T-helper 17 cell (primary cell): Measurements from ENCODE around the gene POLR3C. TPM values are rescaled to one million over a fixed set of nuclear protein-coding genes. Genes with fewer than 3 reads are reported as not detected.
"Not testable (repeated sequence)": the region's sequence is repeated elsewhere in the genome, so short reads cannot be mapped to it uniquely, and the experiment has no call there.

Source experiments
- ATAC-seq: fragments of 150-1000 bp; cut with Tn5 transposase; 2 replicates; pipeline ENCODE4 v1.10.0; 2021; ENCODE audit warnings: mild to moderate bottlenecking, moderate library complexity
- DNase-seq, 3 donors: peaks; one replicate each; pipeline versions ENCODE4 v3.0.0 to v3.0.0-alpha.2; 2020 to 2021
- H3K9me3 ChIP-seq: one replicate; pipeline ENCODE4 v1.7.0; 2013; ENCODE audit warnings: low read length, mild to moderate bottlenecking; ENCODE audit not compliant: control insufficient read depth, poor library complexity, severe bottlenecking
- H3K27ac Mint-ChIP-seq: one replicate; pipeline ENCODE4 v1.8.0; 2022; ENCODE audit warnings: mild to moderate bottlenecking, moderate library complexity, mixed read lengths
- H3K27me3 Mint-ChIP-seq: one replicate; pipeline ENCODE4 v1.8.0; 2022; ENCODE audit warnings: mixed read lengths
- H3K36me3 Mint-ChIP-seq: one replicate; pipeline ENCODE4 v1.8.0; 2022; ENCODE audit warnings: low read depth, mixed read lengths
- H3K4me1 Mint-ChIP-seq: one replicate; pipeline ENCODE4 v1.8.0; 2022; ENCODE audit warnings: mild to moderate bottlenecking, mixed read lengths
- H3K4me3 Mint-ChIP-seq: one replicate; pipeline ENCODE4 v1.8.0; 2022; ENCODE audit warnings: mild to moderate bottlenecking, moderate library complexity, mixed read lengths
- total RNA-seq, 4 donors: library from RNA in 2 of 4; stranded (reverse) in 2 of 4; gene quantifications; one replicate each; pipeline ENCODE4 v1.2.3 and lab custom pipeline; 2022 to 2026

Gene POLR3C
- total RNA-seq, 2 donors from 2014 or later = 19.3 to 25.1 TPM

GRCh38 chr1:145799806-145800205, 24.2 kb upstream of the POLR3C start:
- H3K4me3 Mint-ChIP-seq = no peak overlapping the region
- DNase-seq (no peak), ATAC-seq (no peak)
- H3K9me3 ChIP-seq = peaks cover 4% of the 10 kb centered on the region
- H3K4me1 Mint-ChIP-seq = peaks cover 26% of the 10 kb centered on the region
- no peaks in the 10 kb centered on the region for H3K27me3 Mint-ChIP-seq
- no peak overlapping the region for H3K27ac Mint-ChIP-seq
- no peaks in the 10 kb centered on the region for H3K36me3 Mint-ChIP-seq

DNA sequence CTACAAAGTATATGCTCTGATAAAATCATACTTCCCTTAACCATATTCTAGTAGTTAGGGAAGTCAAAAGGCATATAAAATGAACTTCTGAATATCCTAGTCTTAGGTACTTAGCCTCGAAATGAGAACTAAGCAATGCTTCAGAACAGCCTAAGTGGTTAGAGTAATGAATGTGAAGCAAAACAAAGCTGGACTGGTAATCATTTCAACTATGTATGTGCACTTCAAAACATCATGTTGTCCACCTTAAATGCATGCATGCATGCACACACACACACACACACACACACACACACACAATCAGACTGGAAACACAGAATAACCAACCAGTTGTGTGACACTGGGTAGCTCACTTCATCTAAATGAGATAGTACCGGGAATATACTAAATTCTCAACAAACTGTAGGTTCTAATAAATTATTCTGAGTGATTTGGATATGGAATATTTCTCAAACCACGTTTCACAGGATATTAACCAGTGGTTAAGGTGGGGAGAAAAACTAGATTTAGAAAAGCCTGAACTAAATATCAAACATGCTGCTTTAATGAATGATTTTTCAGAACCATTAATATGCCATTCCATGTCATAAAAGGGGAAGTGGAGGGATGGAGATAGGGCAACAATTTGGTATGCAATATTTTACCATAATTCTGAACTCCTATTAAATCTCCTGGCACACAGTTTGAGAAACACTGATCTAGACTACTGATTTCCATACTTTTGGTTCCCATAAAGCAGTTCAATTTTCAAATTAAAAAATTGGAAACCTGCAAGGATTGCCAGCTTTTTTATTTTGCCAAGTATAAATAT, 19.6 kb upstream of the POLR3C start:
- H3K4me3 Mint-ChIP-seq = no peak overlapping the region
- no peak for ATAC-seq

DNA sequence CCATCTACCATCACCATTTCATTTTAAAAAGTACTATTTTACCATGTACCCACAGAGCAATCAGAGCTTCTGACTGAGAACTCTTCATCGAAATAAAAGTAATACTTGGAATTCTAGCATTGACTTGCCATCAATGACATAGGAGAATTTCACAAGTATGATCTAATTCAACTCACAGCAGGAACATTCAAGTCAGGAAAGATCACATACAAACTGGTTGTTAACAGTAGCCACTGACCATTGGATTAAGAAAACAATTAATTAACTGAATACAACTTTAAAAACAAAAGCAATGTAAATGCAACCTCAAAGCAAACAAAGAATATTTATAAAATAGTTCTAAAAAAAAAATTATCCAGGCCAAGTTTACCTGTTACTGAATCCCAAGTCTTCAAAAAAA, 18.9 kb upstream of the POLR3C start:
- Mint-ChIP-seq H3K4me1 (peaks cover 33% of the 10 kb centered on the region), H3K27ac (no peak overlapping the region), H3K36me3 (peaks cover 3% of the 10 kb centered on the region), H3K4me3 (no peak overlapping the region), H3K27me3 (no peaks in the 10 kb centered on the region)
- no peak for DNase-seq
- no peak for ATAC-seq
- no peaks in the 10 kb centered on the region for H3K9me3 ChIP-seq

More for the DNA sequence above, 19.6 kb upstream of the POLR3C start:
- Mint-ChIP-seq H3K27ac (no peak overlapping the region), H3K27me3 (no peaks in the 10 kb centered on the region), H3K36me3 (peaks cover 3% of the 10 kb centered on the region), H3K4me1 (peaks cover 35% of the 10 kb centered on the region)
- DNase-seq = no peak
- no peaks in the 10 kb centered on the region for H3K9me3 ChIP-seq

DNA sequence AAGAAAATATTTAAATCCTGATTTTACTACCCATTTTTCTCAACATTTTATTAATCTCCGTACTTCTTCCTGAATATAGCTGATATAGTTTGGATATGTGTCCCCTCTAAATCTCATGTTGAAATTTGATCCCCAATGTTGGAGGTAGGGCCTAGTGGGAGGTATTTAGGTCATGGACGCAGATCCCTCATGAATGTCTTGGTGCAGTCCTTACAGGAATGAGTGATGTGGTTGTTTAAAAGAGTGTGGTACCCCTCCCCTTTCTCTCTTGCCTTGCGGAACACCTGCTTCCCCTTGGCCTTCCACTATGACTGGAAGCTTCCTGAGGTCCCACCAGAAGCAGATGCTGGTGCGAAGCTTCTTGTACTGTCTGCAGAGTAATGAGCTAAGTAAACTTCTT, 17.6 kb upstream of the POLR3C start:
- peaks cover 28% of the 10 kb centered on the region for H3K4me1 Mint-ChIP-seq
- ATAC-seq = no peak

GRCh38 chr1:145806844-145807243, 17.2 kb upstream of the POLR3C start:
- Mint-ChIP-seq H3K36me3 (peaks cover 3% of the 10 kb centered on the region), H3K27ac (no peak overlapping the region), H3K4me3 (no peak overlapping the region), H3K27me3 (no peaks in the 10 kb centered on the region), H3K4me1 (peaks cover 25% of the 10 kb centered on the region)
- ATAC-seq = no peak
- no peak for DNase-seq
- no peaks in the 10 kb centered on the region for H3K9me3 ChIP-seq

More for the DNA sequence above, 17.6 kb upstream of the POLR3C start:
- H3K27ac Mint-ChIP-seq = no peak overlapping the region
- no peak overlapping the region for H3K4me3 Mint-ChIP-seq
- H3K36me3 Mint-ChIP-seq = peaks cover 3% of the 10 kb centered on the region
- no peaks in the 10 kb centered on the region for H3K27me3 Mint-ChIP-seq
- H3K9me3 ChIP-seq = no peaks in the 10 kb centered on the region
- DNase-seq = no peak

GRCh38 chr1:145812977-145813810, 10.8 kb upstream of the POLR3C start:
- not testable (repeated sequence) for H3K4me1 Mint-ChIP-seq, ATAC-seq, H3K4me3 Mint-ChIP-seq, H3K9me3 ChIP-seq, DNase-seq, H3K27ac Mint-ChIP-seq, H3K36me3 Mint-ChIP-seq, H3K27me3 Mint-ChIP-seq

DNA sequence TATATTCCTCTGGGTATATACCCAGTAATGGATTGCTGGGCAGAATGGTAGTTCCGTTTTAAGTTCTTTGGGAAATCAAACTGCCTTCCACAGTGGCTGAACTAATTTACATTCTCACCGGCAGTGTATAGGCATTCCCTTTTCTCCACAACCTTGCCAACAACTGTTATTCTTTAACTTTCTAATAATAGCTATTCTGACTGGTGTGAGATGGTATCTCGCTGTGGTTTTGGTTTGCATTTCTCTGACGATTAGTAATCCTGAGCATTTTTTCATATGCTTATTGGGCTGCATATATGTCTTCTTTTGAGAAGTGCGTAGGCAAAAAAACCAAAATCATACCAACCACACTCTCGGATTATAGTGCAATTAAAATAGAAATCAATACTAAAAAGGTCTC, 5.9 kb upstream of the POLR3C start:
- peak; percentile 46 for ATAC-seq
- H3K27me3 Mint-ChIP-seq, H3K36me3 Mint-ChIP-seq, DNase-seq, H3K4me1 Mint-ChIP-seq, H3K27ac Mint-ChIP-seq, H3K9me3 ChIP-seq, H3K4me3 Mint-ChIP-seq: not testable (repeated sequence)

DNA sequence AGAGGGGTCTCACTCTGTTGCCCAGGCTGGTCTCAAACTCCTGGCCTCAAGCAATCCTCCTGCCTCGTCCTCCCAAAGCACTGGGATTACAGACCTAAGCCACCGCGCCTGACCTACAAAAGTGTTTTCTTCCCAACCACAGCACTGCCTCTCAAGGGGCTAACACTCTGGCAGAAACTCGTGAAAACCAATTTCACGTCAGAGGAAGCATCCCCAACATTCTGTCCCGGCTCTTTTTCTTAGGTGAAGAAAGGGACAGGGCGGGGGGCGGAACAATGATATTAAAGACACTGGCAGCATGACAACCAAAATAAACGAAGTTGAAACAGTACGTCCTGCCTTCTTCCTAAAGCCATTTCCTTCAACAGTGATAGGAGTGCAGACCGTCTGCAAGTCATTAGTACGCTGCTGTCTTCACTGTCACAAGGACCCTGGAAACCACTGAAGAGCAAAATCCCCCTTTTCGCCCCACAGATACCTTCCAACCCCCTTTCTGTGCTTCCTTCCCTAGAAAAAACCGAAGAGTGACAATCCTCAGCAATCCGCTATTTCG, 1.1 kb upstream of the POLR3C start:
- H3K9me3 ChIP-seq, H3K36me3 Mint-ChIP-seq, H3K27me3 Mint-ChIP-seq, DNase-seq, ATAC-seq, H3K4me3 Mint-ChIP-seq: not testable (repeated sequence)
- Mint-ChIP-seq H3K4me1 (peaks cover 19% of the 10 kb centered on the region), H3K27ac (peak overlapping the region; percentile 94)

- peaks cover 32% of the 10 kb centered on the region for H3K4me1 Mint-ChIP-seq
- H3K9me3 ChIP-seq = no peaks in the 10 kb centered on the region
- peak overlapping the region; percentile 94 for H3K27ac Mint-ChIP-seq
- no peak for DNase-seq
- no peaks in the 10 kb centered on the region for H3K27me3 Mint-ChIP-seq
- H3K4me3 Mint-ChIP-seq = peak overlapping the region; percentile 97
- ATAC-seq = no peak
- H3K36me3 Mint-ChIP-seq = peaks cover 12% of the 10 kb centered on the region
These were observed 471 bp downstream of the POLR3C start for GRCh38 chr1:145824499-145824842.

GRCh38 chr1:145826030-145826429, 2.0 kb downstream of the POLR3C start:
- Mint-ChIP-seq H3K4me1 (peaks cover 34% of the 10 kb centered on the region), H3K27ac (peak overlapping the region; percentile 41), H3K4me3 (peak overlapping the region; percentile 31), H3K27me3 (no peaks in the 10 kb centered on the region), H3K36me3 (peaks cover 17% of the 10 kb centered on the region)
- no peaks in the 10 kb centered on the region for H3K9me3 ChIP-seq
- no peak for DNase-seq
- ATAC-seq = no peak

DNA sequence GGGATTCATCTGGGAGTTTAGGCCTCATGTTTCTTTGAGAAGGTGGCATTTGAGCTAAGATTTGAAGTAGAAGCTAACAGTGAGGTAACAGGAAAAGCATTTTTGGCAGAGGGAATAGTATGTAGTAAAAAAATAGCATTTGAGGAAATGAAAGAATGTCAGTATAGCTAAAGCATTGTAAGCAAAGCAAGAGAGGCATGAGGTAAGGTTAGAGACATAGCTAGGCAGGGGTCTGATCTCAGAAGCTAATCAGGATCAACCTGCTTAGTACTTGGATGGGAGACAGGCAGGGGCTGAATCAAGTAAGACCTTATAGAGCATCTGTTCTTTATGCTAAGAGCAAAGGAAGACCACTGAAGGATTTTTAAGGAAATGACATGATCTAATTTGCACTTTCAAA, 4.0 kb downstream of the POLR3C start:
- Mint-ChIP-seq H3K27ac (peak overlapping the region; percentile 75), H3K4me3 (peak overlapping the region; percentile 41), H3K36me3 (peaks cover 25% of the 10 kb centered on the region), H3K27me3 (no peaks in the 10 kb centered on the region), H3K4me1 (peaks cover 37% of the 10 kb centered on the region)
- no peaks in the 10 kb centered on the region for H3K9me3 ChIP-seq
- DNase-seq (no peak), ATAC-seq (no peak)

GRCh38 chr1:145828367-145829026, 4.5 kb downstream of the POLR3C start:
- Mint-ChIP-seq H3K27ac (peak overlapping the region; percentile 75), H3K27me3 (no peaks in the 10 kb centered on the region), H3K4me1 (peaks cover 37% of the 10 kb centered on the region), H3K4me3 (peak overlapping the region; percentile 19), H3K36me3 (peaks cover 25% of the 10 kb centered on the region)
- DNase-seq = no peak
- no peaks in the 10 kb centered on the region for H3K9me3 ChIP-seq
- ATAC-seq = no peak

DNA sequence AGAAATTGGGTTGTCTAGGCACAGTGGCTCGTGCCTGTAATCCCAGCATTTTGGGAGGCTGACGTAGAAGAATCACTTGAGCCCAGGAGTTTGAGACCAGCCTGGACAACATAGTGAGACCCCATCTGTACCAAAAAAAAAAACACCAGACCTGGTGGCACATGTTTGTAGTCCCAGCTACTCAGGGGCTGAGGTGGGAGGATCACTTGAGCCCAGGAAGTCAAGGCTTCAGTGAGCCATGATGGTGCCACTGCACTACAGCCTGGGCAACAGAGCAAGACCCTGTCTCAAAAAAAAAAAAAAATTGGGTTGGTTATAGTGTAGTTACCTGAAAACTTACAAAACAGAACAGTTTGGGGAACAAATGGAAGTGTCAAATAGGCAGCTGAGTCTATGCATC, 6.8 kb downstream of the POLR3C start:
- not testable (repeated sequence) for H3K4me3 Mint-ChIP-seq, ATAC-seq, H3K27me3 Mint-ChIP-seq, DNase-seq, H3K9me3 ChIP-seq, H3K27ac Mint-ChIP-seq
- peaks cover 25% of the 10 kb centered on the region for H3K36me3 Mint-ChIP-seq
- peaks cover 27% of the 10 kb centered on the region for H3K4me1 Mint-ChIP-seq
